GM21390 (cell line): ENCODE data around the gene ADAMTS9.
A peak's percentile ranks its signal among the peaks of the same experiment; 100 is the strongest.

Source experiments
- ATAC-seq: cut with Tn5 transposase; IDR thresholded peaks from one replicate; pipeline ENCODE4 v1.9.1; 2021; ENCODE audit not compliant: unreplicated experiment

Gene ADAMTS9

GRCh38 chr3:64578797-64579196, 109.0 kb downstream of the ADAMTS9 start:
- no peak for ATAC-seq

GRCh38 chr3:64578062-64578770, 109.6 kb downstream of the ADAMTS9 start:
- no peak for ATAC-seq

GRCh38 chr3:64576211-64576775, 111.5 kb downstream of the ADAMTS9 start:
- no peak for ATAC-seq

- peak; percentile 97 for ATAC-seq
Observed at GRCh38 chr3:64575211-64575844, 112.5 kb downstream of the ADAMTS9 start.

- no peak for ATAC-seq
Observed at GRCh38 chr3:64574194-64574593, 113.6 kb downstream of the ADAMTS9 start.

GRCh38 chr3:64571982-64572381, 115.8 kb downstream of the ADAMTS9 start:
- no peak for ATAC-seq

GRCh38 chr3:64568895-64569517, 118.8 kb downstream of the ADAMTS9 start:
- ATAC-seq = no peak

GRCh38 chr3:64566859-64567258, 120.9 kb downstream of the ADAMTS9 start:
- ATAC-seq = no peak

- ATAC-seq = no peak
Observed at GRCh38 chr3:64563751-64564150, 124.0 kb downstream of the ADAMTS9 start.

GRCh38 chr3:64561868-64562267, 125.9 kb downstream of the ADAMTS9 start:
- ATAC-seq = no peak

- ATAC-seq = no peak
Observed at GRCh38 chr3:64561325-64561843, 126.4 kb downstream of the ADAMTS9 start.

GRCh38 chr3:64560791-64561190, 127.0 kb downstream of the ADAMTS9 start:
- no peak for ATAC-seq

- ATAC-seq = no peak
Observed at GRCh38 chr3:64559588-64559987, 128.2 kb downstream of the ADAMTS9 start.

GRCh38 chr3:64556046-64556445, 131.8 kb downstream of the ADAMTS9 start:
- no peak for ATAC-seq

GRCh38 chr3:64555351-64555750, 132.4 kb downstream of the ADAMTS9 start:
- no peak for ATAC-seq

- no peak for ATAC-seq
Observed at GRCh38 chr3:64554096-64554920, 133.5 kb downstream of the ADAMTS9 start.

- ATAC-seq = no peak
Observed at GRCh38 chr3:64552966-64553365, 134.8 kb downstream of the ADAMTS9 start.

- ATAC-seq = no peak
Observed at GRCh38 chr3:64552160-64552559, 135.6 kb downstream of the ADAMTS9 start.

GRCh38 chr3:64551697-64552096, 136.1 kb downstream of the ADAMTS9 start:
- no peak for ATAC-seq

GRCh38 chr3:64550745-64551144, 137.1 kb downstream of the ADAMTS9 start:
- ATAC-seq = no peak

- no peak for ATAC-seq
Observed at GRCh38 chr3:64549869-64550268, 137.9 kb downstream of the ADAMTS9 start.
